HepG2 (cell line): ENCODE data around the gene ACSL4. TPM values are rescaled to one million over a fixed set of nuclear protein-coding genes. Genes with fewer than 3 reads are reported as not detected.
A peak's percentile ranks its signal among the peaks of the same experiment; 100 is the strongest.

Experiments used
- ELF3 ChIP-seq: IDR thresholded peaks from 2 replicates; pipeline ENCODE4 v1.6.1; 2016; ENCODE audit warnings: missing genetic modification reagents, missing compliant biosample characterization
- GATA4 ChIP-seq: sonication (generic); IDR thresholded peaks from 2 replicates; pipeline ENCODE4 v1.6.1; 2016; ENCODE audit warnings: antibody characterized with exemption, low read depth, borderline replicate concordance
- HDAC2 ChIP-seq: sonication (generic); formaldehyde crosslinking; IDR thresholded peaks from 2 replicates; pipeline ENCODE4 v1.4.0; 2020; ENCODE audit warnings: missing genetic modification reagents
- IRF2 ChIP-seq: IDR thresholded peaks from 2 replicates; pipeline ENCODE4 v1.6.1; 2018; ENCODE audit warnings: missing genetic modification reagents, missing compliant biosample characterization
- ISL2 ChIP-seq: sonication (generic); formaldehyde crosslinking; IDR thresholded peaks from 2 replicates; pipeline ENCODE4 v1.5.0; 2020; ENCODE audit warnings: missing genetic modification reagents
- MED1 ChIP-seq: sonication (generic); formaldehyde crosslinking; IDR thresholded peaks from 2 replicates; pipeline ENCODE4 v1.4.0; 2020; ENCODE audit warnings: missing genetic modification reagents
- REPIN1 ChIP-seq: sonication (generic); formaldehyde crosslinking; IDR thresholded peaks from 2 replicates; pipeline ENCODE4 v1.8.0; 2022; ENCODE audit warnings: missing genetic modification reagents, low read depth, mild to moderate bottlenecking, borderline replicate concordance
- SATB2 ChIP-seq: sonication (generic); formaldehyde crosslinking; IDR thresholded peaks from 2 replicates; pipeline ENCODE4 v1.5.0; 2020; ENCODE audit warnings: missing genetic modification reagents
- SIX4 ChIP-seq: sonication (generic); formaldehyde crosslinking; IDR thresholded peaks from 2 replicates; pipeline ENCODE4 v1.4.0; 2020; ENCODE audit warnings: missing genetic modification reagents
- SP140L ChIP-seq: sonication (generic); formaldehyde crosslinking; IDR thresholded peaks from 2 replicates; pipeline ENCODE4 v1.4.0; 2020; ENCODE audit warnings: missing genetic modification reagents, borderline replicate concordance
- TCF12 ChIP-seq, 2 experiments: fragments of 450-650 bp in 1 of 2; sonication (generic) in 1 of 2; formaldehyde crosslinking in 1 of 2; IDR thresholded peaks; 2 replicates each; pipeline versions ENCODE4 v1.6.1 to v1.8.0; 2017 to 2022; ENCODE audit warnings: antibody characterized with exemption in 1 of 2, mild to moderate bottlenecking in 1 of 2, missing genetic modification reagents in 1 of 2, moderate library complexity in 1 of 2
- TP53 ChIP-seq: sonication (generic); formaldehyde crosslinking; conservative IDR thresholded peaks from 2 replicates; pipeline ENCODE4 v1.4.0; 2020; ENCODE audit warnings: missing genetic modification reagents
- ZBTB7B ChIP-seq: sonication (generic); formaldehyde crosslinking; IDR thresholded peaks from 2 replicates; pipeline ENCODE4 v1.4.0; 2020; ENCODE audit warnings: missing genetic modification reagents
- ZMYM4 ChIP-seq: sonication (generic); formaldehyde crosslinking; IDR thresholded peaks from 2 replicates; pipeline ENCODE4 v1.8.1; 2023; ENCODE audit warnings: mild to moderate bottlenecking, missing genetic modification reagents
- ZNF121 ChIP-seq: sonication (generic); formaldehyde crosslinking; IDR thresholded peaks from 2 replicates; pipeline ENCODE4 v1.5.0; 2020; ENCODE audit warnings: mild to moderate bottlenecking, missing genetic modification reagents
- ZNF354B ChIP-seq: sonication (generic); formaldehyde crosslinking; IDR thresholded peaks from 2 replicates; pipeline ENCODE4 v1.8.0; 2022; ENCODE audit warnings: mild to moderate bottlenecking, missing genetic modification reagents
- ZNF672 ChIP-seq: sonication (generic); formaldehyde crosslinking; IDR thresholded peaks from 2 replicates; pipeline ENCODE4 v1.8.1; 2022; ENCODE audit warnings: missing genetic modification reagents
- ZNF703 ChIP-seq: sonication (generic); formaldehyde crosslinking; IDR thresholded peaks from 2 replicates; pipeline ENCODE4 v1.5.1; 2020; ENCODE audit warnings: missing genetic modification reagents, mild to moderate bottlenecking, moderate library complexity, borderline replicate concordance
- polyA plus RNA-seq, 8 experiments: library from polyadenylated mRNA; depleted of rRNA in 3 of 8; stranded (reverse) in 7 of 8; unstranded in 1 of 8; fragments of >200 nt; fragmentation: Illumina TruSeq in 4 of 8; extraction: Trizol in 4 of 8; gene quantifications; 2 replicates each; pipeline versions ENCODE4 v1.2.1 to v1.2.3, GENCODE V29; 2011 to 2016; ENCODE audit warnings: low read depth in 4 of 8, missing spikeins in 1 of 8, mixed read lengths in 1 of 8; ENCODE audit not compliant: insufficient read depth in 1 of 8
- total RNA-seq, 5 experiments: library from RNA; depleted of rRNA; stranded (reverse); fragments of >200 nt; fragmentation: Illumina TruSeq; extraction: Trizol; gene quantifications; 2 replicates each; pipeline ENCODE4 v1.2.3, GENCODE V29; 2016; ENCODE audit warnings: low read depth in 1 of 5
- TF ChIP-seq, protein P1 (sequence below): sonication (generic); formaldehyde crosslinking; IDR thresholded peaks from 2 replicates; pipeline ENCODE4 v1.5.0; 2020; ENCODE audit warnings: mild to moderate bottlenecking, missing genetic modification reagents, borderline replicate concordance
- TF ChIP-seq, protein P2 (sequence below): sonication (generic); formaldehyde crosslinking; IDR thresholded peaks from 2 replicates; pipeline ENCODE4 v1.4.0; 2020; ENCODE audit warnings: missing genetic modification reagents
- TF ChIP-seq, protein P3 (sequence below): IDR thresholded peaks from 2 replicates; pipeline ENCODE4 v1.6.1; 2016
- TF ChIP-seq, protein P4 (sequence below): sonication (generic); formaldehyde crosslinking; IDR thresholded peaks from 2 replicates; pipeline ENCODE4 v1.8.0; 2022; ENCODE audit warnings: missing genetic modification reagents, mild to moderate bottlenecking, moderate library complexity, borderline replicate concordance

The ACSL4 gene
- total and polyA plus RNA-seq, 2 of the 13 experiments (the other 11 are each of a cell fraction or from before 2014, with no cell fraction given): 207 to 316 TPM

DNA sequence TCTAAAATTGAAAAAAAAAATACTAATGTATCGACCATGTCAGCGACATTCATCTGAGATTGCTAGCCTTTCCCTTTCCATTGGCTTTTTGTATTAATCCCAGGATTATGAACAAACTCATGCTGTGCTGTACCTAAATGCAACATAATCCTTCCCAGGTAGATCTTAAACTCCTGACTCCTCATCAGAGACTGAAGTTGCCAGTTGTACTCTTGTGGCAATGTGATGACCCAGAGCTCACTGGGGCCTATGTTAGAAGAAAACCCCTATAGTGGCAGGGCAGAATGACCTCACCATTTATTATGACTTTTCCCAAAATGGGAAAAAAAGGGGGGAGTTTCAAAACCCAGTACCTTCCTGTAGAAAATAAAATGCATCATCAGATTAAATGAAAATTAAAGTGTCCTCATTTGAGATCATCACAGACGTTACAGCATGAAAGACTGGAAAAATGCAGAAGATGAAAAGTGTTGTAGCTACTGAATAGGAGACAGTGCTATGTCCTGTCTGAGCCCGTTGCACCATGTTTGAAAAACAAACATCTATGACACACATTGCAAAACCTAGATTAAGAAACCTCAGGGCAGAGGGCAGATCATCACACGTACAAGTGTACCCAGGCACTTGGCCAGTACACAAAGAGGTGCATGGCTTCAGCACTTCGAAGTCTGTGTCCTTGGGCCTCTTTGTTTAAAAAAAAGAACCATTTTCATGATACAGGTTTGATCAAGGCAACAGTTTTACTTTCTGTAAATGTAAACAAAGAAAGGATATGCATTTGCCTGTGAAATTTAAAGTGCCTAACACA is 6.8 kb upstream of the ACSL4 start (continued):
- TF ChIP-seq, protein P1, sequence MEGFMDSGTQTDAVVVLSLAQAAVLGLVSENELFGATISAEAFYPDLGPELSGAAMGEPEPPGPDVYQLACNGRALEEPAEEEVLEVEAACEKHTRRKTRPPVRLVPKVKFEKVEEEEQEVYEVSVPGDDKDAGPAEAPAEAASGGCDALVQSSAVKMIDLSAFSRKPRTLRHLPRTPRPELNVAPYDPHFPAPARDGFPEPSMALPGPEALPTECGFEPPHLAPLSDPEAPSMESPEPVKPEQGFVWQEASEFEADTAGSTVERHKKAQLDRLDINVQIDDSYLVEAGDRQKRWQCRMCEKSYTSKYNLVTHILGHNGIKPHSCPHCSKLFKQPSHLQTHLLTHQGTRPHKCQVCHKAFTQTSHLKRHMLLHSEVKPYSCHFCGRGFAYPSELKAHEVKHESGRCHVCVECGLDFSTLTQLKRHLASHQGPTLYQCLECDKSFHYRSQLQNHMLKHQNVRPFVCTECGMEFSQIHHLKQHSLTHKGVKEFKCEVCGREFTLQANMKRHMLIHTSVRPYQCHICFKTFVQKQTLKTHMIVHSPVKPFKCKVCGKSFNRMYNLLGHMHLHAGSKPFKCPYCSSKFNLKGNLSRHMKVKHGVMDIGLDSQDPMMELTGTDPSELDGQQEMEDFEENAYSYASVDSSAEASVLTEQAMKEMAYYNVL (CRISPR knock-in tag): peak; percentile 98
- peak; percentile 58; the same call in 1 of the 2 replicates for TF ChIP-seq ZBTB7B
- peak; percentile 97 for TF ChIP-seq ISL2
- TF ChIP-seq ZNF672: no peak
- TF ChIP-seq, protein P2, sequence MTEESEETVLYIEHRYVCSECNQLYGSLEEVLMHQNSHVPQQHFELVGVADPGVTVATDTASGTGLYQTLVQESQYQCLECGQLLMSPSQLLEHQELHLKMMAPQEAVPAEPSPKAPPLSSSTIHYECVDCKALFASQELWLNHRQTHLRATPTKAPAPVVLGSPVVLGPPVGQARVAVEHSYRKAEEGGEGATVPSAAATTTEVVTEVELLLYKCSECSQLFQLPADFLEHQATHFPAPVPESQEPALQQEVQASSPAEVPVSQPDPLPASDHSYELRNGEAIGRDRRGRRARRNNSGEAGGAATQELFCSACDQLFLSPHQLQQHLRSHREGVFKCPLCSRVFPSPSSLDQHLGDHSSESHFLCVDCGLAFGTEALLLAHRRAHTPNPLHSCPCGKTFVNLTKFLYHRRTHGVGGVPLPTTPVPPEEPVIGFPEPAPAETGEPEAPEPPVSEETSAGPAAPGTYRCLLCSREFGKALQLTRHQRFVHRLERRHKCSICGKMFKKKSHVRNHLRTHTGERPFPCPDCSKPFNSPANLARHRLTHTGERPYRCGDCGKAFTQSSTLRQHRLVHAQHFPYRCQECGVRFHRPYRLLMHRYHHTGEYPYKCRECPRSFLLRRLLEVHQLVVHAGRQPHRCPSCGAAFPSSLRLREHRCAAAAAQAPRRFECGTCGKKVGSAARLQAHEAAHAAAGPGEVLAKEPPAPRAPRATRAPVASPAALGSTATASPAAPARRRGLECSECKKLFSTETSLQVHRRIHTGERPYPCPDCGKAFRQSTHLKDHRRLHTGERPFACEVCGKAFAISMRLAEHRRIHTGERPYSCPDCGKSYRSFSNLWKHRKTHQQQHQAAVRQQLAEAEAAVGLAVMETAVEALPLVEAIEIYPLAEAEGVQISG (CRISPR knock-in tag): peak; percentile 56
- TF ChIP-seq SIX4: peak; percentile 82
- peak; percentile 75 for TF ChIP-seq ZMYM4 (CRISPR knock-in tag)
- TF ChIP-seq MED1 (CRISPR knock-in tag): peak; percentile 99
- peak; percentile 91 for TF ChIP-seq IRF2 (CRISPR knock-in tag)
- peak; percentile 89; the same call in 1 of the 2 replicates for TF ChIP-seq ZNF703 (CRISPR knock-in tag)
- peak; percentile 66; the same call in 1 of the 2 replicates for TF ChIP-seq ZNF121 (CRISPR knock-in tag)
- TF ChIP-seq, protein P3, sequence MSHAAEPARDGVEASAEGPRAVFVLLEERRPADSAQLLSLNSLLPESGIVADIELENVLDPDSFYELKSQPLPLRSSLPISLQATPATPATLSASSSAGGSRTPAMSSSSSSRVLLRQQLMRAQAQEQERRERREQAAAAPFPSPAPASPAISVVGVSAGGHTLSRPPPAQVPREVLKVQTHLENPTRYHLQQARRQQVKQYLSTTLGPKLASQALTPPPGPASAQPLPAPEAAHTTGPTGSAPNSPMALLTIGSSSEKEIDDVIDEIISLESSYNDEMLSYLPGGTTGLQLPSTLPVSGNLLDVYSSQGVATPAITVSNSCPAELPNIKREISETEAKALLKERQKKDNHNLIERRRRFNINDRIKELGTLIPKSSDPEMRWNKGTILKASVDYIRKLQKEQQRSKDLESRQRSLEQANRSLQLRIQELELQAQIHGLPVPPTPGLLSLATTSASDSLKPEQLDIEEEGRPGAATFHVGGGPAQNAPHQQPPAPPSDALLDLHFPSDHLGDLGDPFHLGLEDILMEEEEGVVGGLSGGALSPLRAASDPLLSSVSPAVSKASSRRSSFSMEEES: peak; percentile 76
- TF ChIP-seq GATA4: peak; percentile 94
- TF ChIP-seq REPIN1 (CRISPR knock-in tag): 0 out of 2 replicates have a peak, but pooled peaks have one; percentile 23
- no peak for TF ChIP-seq ZNF354B (CRISPR knock-in tag)
- TF ChIP-seq TP53: 0 out of 2 replicates have a peak, but pooled peaks have one; percentile 73
- peak; percentile 85 for TF ChIP-seq ELF3 (CRISPR knock-in tag)
- TF ChIP-seq, protein P4, sequence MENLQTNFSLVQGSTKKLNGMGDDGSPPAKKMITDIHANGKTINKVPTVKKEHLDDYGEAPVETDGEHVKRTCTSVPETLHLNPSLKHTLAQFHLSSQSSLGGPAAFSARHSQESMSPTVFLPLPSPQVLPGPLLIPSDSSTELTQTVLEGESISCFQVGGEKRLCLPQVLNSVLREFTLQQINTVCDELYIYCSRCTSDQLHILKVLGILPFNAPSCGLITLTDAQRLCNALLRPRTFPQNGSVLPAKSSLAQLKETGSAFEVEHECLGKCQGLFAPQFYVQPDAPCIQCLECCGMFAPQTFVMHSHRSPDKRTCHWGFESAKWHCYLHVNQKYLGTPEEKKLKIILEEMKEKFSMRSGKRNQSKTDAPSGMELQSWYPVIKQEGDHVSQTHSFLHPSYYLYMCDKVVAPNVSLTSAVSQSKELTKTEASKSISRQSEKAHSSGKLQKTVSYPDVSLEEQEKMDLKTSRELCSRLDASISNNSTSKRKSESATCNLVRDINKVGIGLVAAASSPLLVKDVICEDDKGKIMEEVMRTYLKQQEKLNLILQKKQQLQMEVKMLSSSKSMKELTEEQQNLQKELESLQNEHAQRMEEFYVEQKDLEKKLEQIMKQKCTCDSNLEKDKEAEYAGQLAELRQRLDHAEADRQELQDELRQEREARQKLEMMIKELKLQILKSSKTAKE (CRISPR knock-in tag): peak; percentile 92
- no peak for TF ChIP-seq TCF12 (IDR thresholded peaks at IDR 0.05)
- peak; percentile 80 for TF ChIP-seq TCF12 (CRISPR knock-in tag; IDR thresholded peaks at IDR 0.05)
- peak; percentile 91 for TF ChIP-seq HDAC2 (CRISPR knock-in tag)
- no peak for TF ChIP-seq SATB2 (CRISPR knock-in tag)
- no peak for TF ChIP-seq SP140L (CRISPR knock-in tag)
